ENCODE data around the gene RBM6. TPM values are rescaled to one million over a fixed set of nuclear protein-coding genes. Genes with fewer than 3 reads are reported as not detected.
"Not testable (repeated sequence)": the region's sequence is repeated elsewhere in the genome, so short reads cannot be mapped to it uniquely, and the experiment has no call there.

RBM6 gene
- polyA plus RNA-seq, 1 experiment, result 62.8 TPM

DNA sequence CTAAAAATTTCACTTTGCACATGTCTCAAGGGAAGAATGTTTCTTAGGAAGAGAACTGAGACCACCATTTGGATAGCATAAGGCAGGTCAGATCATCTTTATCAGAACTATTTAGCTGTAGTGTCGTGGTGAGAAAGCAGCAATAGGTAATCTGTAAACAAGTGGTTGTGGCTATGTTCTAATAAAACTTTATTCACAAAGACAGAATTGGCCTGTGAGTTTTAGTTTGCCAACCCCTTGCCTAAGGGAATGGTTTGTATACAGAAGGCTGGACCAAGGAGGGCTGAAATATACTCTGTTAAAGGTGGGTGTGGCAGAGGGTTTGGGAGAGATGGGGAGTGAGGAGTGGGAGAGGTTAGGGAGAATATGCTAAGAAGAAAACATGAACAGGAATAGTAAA is 138.1 kb downstream of the RBM6 start:
- DNase-seq (ENCODE audit: low read depth, low spot score), result no peak
- Histone ChIP-seq H3K9me3 (ENCODE audit: control insufficient read depth, insufficient read depth, low read length) (no peaks in the 10 kb centered on the region), H3K27me3 (ENCODE audit: control insufficient read depth, insufficient read depth, low read length) (no peaks in the 10 kb centered on the region), H3K4me3 (ENCODE audit: low read depth, low read length) (no peak overlapping the region), H3K27ac (ENCODE audit: low read depth, low read length) (no peak overlapping the region)
- ChIA-PET CTCF (no interaction called here), POLR2A (no interaction called here)
- TF ChIP-seq, protein P1, sequence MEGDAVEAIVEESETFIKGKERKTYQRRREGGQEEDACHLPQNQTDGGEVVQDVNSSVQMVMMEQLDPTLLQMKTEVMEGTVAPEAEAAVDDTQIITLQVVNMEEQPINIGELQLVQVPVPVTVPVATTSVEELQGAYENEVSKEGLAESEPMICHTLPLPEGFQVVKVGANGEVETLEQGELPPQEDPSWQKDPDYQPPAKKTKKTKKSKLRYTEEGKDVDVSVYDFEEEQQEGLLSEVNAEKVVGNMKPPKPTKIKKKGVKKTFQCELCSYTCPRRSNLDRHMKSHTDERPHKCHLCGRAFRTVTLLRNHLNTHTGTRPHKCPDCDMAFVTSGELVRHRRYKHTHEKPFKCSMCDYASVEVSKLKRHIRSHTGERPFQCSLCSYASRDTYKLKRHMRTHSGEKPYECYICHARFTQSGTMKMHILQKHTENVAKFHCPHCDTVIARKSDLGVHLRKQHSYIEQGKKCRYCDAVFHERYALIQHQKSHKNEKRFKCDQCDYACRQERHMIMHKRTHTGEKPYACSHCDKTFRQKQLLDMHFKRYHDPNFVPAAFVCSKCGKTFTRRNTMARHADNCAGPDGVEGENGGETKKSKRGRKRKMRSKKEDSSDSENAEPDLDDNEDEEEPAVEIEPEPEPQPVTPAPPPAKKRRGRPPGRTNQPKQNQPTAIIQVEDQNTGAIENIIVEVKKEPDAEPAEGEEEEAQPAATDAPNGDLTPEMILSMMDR (IDR thresholded peaks at IDR 0.05; ENCODE audit: low read depth, low read length), result no peak

DNA sequence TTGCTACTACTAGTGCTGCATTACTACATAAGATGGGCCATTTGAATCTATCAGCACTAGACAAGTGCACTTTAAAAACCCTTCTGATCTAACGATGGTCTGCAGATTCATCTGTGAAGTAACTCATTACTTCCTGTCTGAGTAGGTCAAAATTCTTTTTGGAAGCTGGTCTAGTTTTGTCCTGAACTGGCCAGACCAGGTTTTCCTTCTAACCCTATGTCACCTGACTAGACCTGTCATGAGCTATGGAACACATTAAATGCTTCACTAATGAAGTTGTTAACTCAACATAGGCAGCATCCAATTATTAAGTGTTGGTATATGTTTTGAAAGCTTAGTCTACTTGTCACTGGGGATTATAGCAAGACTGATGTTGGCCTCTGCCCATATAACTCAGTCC is 138.7 kb downstream of the RBM6 start:
- no peak for DNase-seq (ENCODE audit: low read depth, low spot score)
- Histone ChIP-seq H3K27ac (ENCODE audit: low read depth, low read length) (no peak overlapping the region), H3K27me3 (ENCODE audit: control insufficient read depth, insufficient read depth, low read length) (no peaks in the 10 kb centered on the region), H3K9me3 (ENCODE audit: control insufficient read depth, insufficient read depth, low read length) (no peaks in the 10 kb centered on the region), H3K4me3 (ENCODE audit: low read depth, low read length) (no peak overlapping the region)
- ChIA-PET CTCF (no interaction called here), POLR2A (interaction anchor here (0.7 kb wide), 1 partner anchor 78 kb away, joined by 3 read pairs; no protein-coding TSS in a partner anchor)
- TF ChIP-seq, protein P1 (IDR thresholded peaks at IDR 0.05; ENCODE audit: low read depth, low read length), result no peak

DNA sequence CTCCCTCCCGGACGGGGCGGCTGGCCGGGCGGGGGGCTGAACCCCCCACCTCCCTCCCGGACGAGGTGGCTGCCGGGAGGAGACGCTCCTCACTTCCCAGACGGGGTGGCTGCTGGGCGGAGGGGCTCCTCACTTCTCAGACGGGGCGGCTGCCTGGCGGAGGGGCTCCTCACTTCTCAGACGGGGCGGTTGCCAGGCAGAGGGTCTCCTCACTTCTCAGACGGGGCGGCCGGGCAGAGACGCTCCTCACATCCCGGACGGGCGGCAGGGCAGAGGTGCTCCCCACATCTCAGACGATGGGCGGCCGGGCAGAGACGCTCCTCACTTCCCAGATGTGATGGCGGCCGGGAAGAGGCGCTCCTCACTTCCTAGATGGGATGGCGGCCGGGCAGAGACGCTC is 145.0 kb downstream of the RBM6 start:
- H3K27ac ChIP-seq (ENCODE audit: low read depth, low read length); H3K27me3 ChIP-seq (ENCODE audit: control insufficient read depth, insufficient read depth, low read length); H3K9me3 ChIP-seq (ENCODE audit: control insufficient read depth, insufficient read depth, low read length); POLR2A ChIA-PET; H3K4me3 ChIP-seq (ENCODE audit: low read depth, low read length); DNase-seq (ENCODE audit: low read depth, low spot score); CTCF ChIA-PET: not testable (repeated sequence)

DNA sequence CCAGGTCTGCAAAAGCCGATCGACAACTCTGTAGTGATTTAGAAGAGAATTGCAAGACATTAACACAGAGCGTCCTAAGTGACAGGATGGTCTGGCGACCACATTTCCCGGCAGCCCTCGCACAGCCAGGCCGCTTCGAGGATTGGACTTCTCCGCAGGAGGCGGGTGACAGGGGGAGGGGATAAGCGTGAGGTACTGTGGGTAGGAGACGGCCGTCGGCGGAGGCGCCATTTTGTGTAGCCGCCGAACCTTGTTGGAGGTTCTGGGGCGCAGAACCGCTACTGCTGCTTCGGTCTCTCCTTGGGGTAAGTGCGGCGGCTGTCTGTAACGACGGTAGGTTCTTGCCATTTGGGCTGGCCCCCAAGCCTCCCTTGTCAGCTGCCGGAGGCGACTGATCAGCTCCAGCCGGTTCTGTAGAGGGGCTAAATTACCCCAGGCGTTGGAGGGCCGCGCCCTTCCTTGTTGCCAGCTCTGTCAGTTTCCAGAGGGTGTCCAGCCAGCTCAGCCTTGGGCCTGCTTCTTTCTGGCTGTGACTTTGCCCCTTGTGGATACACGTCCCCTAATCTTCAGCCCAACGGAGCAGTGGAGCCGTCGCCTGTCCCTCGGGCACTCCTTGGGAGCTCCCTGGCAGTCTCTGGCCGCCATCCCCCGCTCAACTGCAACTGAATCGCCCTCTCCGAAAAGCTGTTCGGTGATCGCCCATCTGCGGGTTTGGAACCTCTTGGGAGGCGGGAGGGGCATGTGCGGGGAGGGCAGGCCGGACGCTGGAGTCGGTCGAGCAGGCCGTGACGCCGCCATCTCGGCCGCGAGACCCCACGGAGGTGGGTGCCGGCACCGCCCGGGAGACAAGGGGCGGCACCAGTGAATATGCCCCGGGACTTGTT is 149.0 kb downstream of the RBM6 start, which contains the start of gene RBM5:
TSS of gene RBM5 (plus strand) at position 195 of the 884 bp plus-strand sequence. CDS start 1,516 bp downstream, outside the sequence.
- Histone ChIP-seq H3K4me3 (ENCODE audit: low read depth, low read length) (peak within 1 kb of the TSS; percentile 100), H3K27me3 (ENCODE audit: control insufficient read depth, insufficient read depth, low read length) (no peaks in the 10 kb centered on the region), H3K9me3 (ENCODE audit: control insufficient read depth, insufficient read depth, low read length) (no peaks in the 10 kb centered on the region; the same call in 1 of the 2 replicates), H3K27ac (ENCODE audit: low read depth, low read length) (peak within 1 kb of the TSS; percentile 87)
- CTCF ChIA-PET, result interaction anchor here (0.7 kb wide), 1 partner anchor 73 kb away, joined by 3 read pairs; no protein-coding TSS in a partner anchor
- DNase-seq (ENCODE audit: low read depth, low spot score), result peak; percentile 75
- POLR2A ChIA-PET, result interaction anchor here (0.6 to 1.1 kb wide), 2 partner anchors 286 to 366 kb away, joined by 3 to 5 read pairs; partner anchors contain the start of gene INKA1
- TF ChIP-seq, protein P1 (IDR thresholded peaks at IDR 0.05; ENCODE audit: low read depth, low read length), result no peak

DNA sequence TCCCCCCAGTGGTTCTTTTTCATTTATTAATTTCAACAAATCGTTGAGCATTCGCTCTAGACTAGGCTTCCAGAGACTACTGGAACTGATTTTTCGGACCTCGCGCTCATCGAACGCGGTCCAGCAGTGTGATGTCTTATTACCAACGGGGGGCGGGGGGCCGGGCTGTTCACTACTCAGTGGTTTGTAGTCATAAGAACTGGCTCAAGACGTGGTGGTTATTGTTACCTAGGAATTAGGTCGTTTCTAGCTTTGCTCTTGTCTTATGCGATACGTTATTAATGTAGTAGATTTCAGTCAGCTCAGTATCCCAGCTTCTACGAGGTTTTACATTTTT is 149.6 kb downstream of the RBM6 start:
- Histone ChIP-seq H3K27ac (ENCODE audit: low read depth, low read length) (no peak overlapping the region), H3K4me3 (ENCODE audit: low read depth, low read length) (peak overlapping the region; percentile 100), H3K27me3 (ENCODE audit: control insufficient read depth, insufficient read depth, low read length) (no peaks in the 10 kb centered on the region), H3K9me3 (ENCODE audit: control insufficient read depth, insufficient read depth, low read length) (no peaks in the 10 kb centered on the region; the same call in 1 of the 2 replicates)
- ChIA-PET CTCF (interaction anchor here (0.7 kb wide), 1 partner anchor 73 kb away, joined by 3 read pairs; no protein-coding TSS in a partner anchor), POLR2A (interaction anchor here (0.9 to 1.1 kb wide), 2 partner anchors 150 to 286 kb away, joined by 5 to 8 read pairs; partner anchors contain the start of gene INKA1)
- no peak for DNase-seq (ENCODE audit: low read depth, low spot score)
- TF ChIP-seq, protein P1 (IDR thresholded peaks at IDR 0.05; ENCODE audit: low read depth, low read length), result no peak

Data from AG04450 (cell line).